Stimulated activated naive B cell treated with anti-CD40 and anti-IgM and Interleukin-4, amounts not matched to agents 10 μg/mL and 1 μg/mL and 100 μg/mL, for 72 hours (primary cell): ENCODE results near the gene ROCK2.

Experiments used
- ATAC-seq, 2 donors: fragments of 150-1000 bp; cut with Tn5 transposase; replicated peaks; 2 replicates each; pipeline ENCODE4 v1.10.0; 2021; ENCODE audit warnings: moderate library complexity in 1 of 2
- DNase-seq: peaks from one replicate; pipeline ENCODE4 v3.0.0; 2021
- H3K27ac Mint-ChIP-seq: one replicate; pipeline ENCODE4 v1.8.0; 2022; ENCODE audit warnings: mild to moderate bottlenecking, mixed read lengths
- H3K27me3 Mint-ChIP-seq, 2 donors: one replicate each; pipeline ENCODE4 v1.8.0; 2022; ENCODE audit warnings: mixed read lengths in 2 of 2
- H3K36me3 Mint-ChIP-seq, 2 donors: one replicate each; pipeline ENCODE4 v1.8.0; 2022; ENCODE audit warnings: mixed read lengths in 2 of 2, mild to moderate bottlenecking in 1 of 2
- H3K4me1 Mint-ChIP-seq, 2 donors: one replicate each; pipeline ENCODE4 v1.8.0; 2022; ENCODE audit warnings: mixed read lengths in 2 of 2, mild to moderate bottlenecking in 1 of 2
- H3K4me3 Mint-ChIP-seq, 2 donors: one replicate each; pipeline ENCODE4 v1.8.0; 2022; ENCODE audit warnings: mild to moderate bottlenecking in 2 of 2, mixed read lengths in 2 of 2, moderate library complexity in 1 of 2
- H3K9me3 Mint-ChIP-seq, 2 donors: one replicate each; pipeline ENCODE4 v1.8.0; 2022; ENCODE audit warnings: mixed read lengths in 2 of 2, mild to moderate bottlenecking in 1 of 2

ROCK2 gene

DNA sequence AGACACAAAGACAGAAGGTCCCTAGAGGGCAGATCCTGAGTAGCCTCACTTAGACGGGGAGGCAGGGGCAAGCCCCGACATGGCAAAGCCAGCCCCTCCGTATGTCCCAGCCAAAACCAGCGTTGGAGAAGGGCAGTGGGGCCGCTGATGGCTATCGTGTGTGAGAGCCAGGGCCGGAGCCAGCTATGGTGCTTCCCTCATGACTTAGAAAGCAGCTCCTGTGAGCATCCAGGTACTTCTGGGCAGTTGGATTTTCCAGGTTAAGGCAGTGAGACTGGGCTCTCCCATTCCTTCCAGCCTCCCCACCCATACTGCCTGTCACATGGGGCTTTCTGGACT, 31.2 kb upstream of the ROCK2 start:
- H3K27me3 Mint-ChIP-seq: no peaks in the 10 kb centered on the region
- ATAC-seq (no peak), DNase-seq (no peak)
- H3K9me3 Mint-ChIP-seq: no peaks in the 10 kb centered on the region
- H3K27ac Mint-ChIP-seq: no peak overlapping the region
- peaks cover 27 to 48% of the 10 kb centered on the region in 2 donors for H3K4me1 Mint-ChIP-seq
- H3K4me3 Mint-ChIP-seq: no peak overlapping the region
- H3K36me3 Mint-ChIP-seq: no peaks in the 10 kb centered on the region

DNA sequence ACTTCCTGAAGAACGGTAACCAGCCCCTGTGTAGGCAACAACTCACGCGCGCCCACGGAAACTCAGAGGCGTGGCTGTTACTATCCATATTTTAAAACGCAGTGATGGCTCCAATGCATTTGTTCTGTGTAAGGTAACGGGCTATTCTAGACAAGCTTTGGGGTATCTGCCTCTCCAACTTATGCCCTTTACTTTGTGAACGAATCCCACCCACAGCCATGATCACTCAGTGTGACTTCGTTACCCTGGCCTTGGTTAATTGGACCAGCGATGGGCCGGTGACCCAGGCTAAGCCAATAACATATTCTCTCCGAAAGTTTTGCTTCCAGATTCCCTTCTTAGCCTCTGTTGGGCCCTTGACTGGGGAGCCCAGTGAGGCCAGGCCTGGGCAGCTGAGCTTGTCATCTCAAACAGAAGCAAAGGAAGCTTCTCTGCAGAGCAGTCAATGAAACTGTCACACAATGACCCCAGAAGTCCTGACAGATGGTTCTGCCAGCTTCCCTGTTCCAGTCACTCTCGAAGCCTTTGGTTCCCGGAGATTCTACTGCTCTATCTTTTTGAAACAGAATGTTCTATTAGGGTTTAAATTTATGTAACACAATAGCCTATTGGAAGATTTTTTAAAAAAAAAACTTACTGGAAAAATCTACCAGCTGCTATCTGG, 30.7 kb upstream of the ROCK2 start:
- Mint-ChIP-seq H3K27me3 (no peaks in the 10 kb centered on the region), H3K9me3 (no peaks in the 10 kb centered on the region), H3K4me1 (peaks cover 27 to 48% of the 10 kb centered on the region in 2 donors), H3K4me3 (no peak overlapping the region), H3K36me3 (no peaks in the 10 kb centered on the region), H3K27ac (peak overlapping the region; percentile 73)
- DNase-seq: no peak
- ATAC-seq: no peak

DNA sequence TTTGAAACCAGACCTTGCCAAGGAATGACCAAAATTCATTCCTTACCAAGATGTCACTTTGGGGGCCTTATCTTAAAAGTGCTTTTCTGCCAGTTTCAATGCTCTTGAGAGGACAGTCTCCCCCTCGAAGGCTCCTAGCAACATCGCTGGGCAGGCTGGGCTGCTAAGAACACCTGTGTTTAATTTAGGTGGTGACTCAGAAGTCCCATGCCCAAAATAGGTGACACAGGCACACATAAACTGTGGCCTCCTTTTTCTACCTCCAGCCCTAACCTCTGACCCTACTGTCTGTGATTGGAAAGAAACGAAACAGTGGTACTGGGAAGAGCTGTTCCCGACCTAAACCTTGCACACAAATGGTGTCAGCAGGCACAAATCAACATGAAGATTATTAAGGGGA, 28.7 kb upstream of the ROCK2 start:
- Mint-ChIP-seq H3K36me3 (no peaks in the 10 kb centered on the region), H3K27me3 (no peaks in the 10 kb centered on the region), H3K4me3 (peak overlapping the region in 1 of 2 donors; percentile 2), H3K9me3 (no peaks in the 10 kb centered on the region), H3K4me1 (peaks cover 21 to 37% of the 10 kb centered on the region in 2 donors), H3K27ac (peak overlapping the region; percentile 72)
- ATAC-seq: no peak
- DNase-seq: no peak

DNA sequence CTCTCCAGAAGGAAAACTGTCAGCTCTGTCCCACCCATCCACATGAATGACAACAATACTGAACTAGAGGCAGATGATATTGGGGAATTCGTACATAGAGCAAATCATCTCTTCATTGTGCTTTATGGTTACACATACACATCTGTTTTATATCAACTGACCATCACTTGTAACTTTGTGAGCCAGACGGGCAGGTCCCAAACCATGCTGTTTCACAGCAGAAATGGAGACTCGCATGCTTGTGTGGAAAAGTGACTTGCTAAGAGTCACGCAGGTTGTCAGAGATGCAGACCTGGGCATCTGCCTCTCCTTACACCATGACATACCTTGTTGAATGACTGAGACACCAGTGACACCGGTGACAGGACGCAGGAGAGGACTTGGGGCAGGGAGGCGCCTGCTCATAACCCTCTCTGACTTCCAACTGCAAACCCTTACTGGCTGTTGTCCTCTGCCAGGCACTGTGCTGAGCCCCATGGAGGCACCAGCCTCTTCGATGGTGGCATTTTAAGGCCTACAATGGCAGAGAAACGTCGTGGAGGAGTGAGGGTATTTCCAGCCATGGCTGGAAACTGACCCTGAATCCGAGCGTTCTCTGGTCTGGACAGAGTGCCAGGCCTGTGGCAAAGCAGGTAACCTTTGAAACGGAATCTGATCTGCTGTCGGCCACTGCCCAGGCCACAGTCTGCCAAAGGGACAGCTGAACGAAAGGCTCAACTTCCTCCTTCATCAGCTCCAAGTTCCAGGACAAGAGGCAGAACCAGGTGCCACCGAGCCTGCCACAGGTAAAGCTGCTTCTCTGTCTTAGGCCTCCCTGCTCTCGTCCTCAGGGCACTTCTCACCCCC, 26.9 kb upstream of the ROCK2 start:
- no peak overlapping the region for H3K27ac Mint-ChIP-seq
- ATAC-seq: no peak
- no peaks in the 10 kb centered on the region for H3K9me3 Mint-ChIP-seq
- DNase-seq: no peak
- no peak overlapping the region for H3K4me3 Mint-ChIP-seq
- H3K4me1 Mint-ChIP-seq: peaks cover 15 to 30% of the 10 kb centered on the region in 2 donors
- no peaks in the 10 kb centered on the region for H3K36me3 Mint-ChIP-seq
- no peaks in the 10 kb centered on the region for H3K27me3 Mint-ChIP-seq

DNA sequence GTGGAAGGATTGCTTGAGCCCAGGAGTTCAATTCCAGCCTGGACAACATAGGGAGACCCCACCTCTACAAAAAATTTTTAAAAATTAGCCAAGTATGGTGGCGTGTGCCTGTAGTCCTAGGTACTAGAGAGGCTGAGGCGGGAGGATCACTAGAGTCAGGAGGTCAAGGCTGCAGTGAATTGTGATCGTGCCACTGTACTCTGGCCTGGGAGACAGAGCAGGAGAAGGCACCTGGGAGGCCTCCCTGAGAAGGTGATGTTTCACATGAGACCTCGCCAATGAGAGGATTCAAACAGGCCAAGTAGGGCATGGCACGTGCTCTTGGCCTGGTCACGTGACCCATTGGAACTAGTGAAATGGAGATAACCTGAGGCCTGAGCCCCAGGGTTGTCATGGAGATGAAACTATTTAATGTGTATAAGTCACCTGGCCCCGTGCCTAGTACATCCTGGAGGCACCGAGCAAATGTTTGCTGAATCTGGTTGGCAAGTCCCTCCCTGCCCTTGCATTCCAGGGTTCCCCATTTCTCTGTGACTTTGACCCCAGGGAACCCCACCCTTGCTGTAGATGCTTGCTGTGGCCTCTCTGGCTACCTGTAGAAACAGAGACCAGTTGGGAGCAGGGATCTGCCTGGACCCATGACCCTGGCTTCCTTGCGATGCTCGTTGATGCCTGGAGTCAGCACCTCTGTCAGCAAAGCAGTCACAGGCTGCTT, 26.1 kb upstream of the ROCK2 start:
- H3K27ac Mint-ChIP-seq: no peak overlapping the region

DNA sequence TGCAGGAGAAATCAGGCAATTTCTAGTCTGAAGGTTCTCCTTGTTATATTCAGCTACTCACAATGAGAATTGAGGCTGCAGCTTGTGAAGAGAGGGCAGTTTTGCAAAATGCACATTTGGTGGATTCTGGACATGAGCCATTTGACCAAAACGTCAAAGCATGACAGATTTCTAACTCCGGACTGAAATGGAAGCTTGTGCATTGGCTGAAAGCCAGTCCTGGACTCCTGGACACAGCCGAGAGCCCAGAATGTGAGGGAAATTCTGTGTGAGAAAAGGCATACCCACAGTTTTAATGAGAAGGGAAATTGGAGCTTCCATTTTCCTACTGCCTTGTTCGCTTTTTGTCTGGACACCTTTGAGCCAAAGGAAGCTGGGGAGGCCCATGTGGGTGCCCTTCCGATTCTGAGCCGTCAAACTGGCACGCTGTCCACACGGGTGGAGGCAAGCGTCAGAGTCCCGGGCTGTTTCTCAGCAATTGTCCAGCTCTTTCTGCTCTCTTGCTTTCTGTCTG, 23.7 kb upstream of the ROCK2 start:
- no peak overlapping the region for H3K4me3 Mint-ChIP-seq
- peaks cover 1 to 3% of the 10 kb centered on the region in 2 donors for H3K4me1 Mint-ChIP-seq
- H3K9me3 Mint-ChIP-seq: no peaks in the 10 kb centered on the region
- H3K27ac Mint-ChIP-seq: no peak overlapping the region
- DNase-seq (no peak), ATAC-seq (no peak)
- H3K27me3 Mint-ChIP-seq: peaks cover 0 to 8% of the 10 kb centered on the region in 2 donors
- H3K36me3 Mint-ChIP-seq: no peaks in the 10 kb centered on the region

More for the DNA sequence above, 26.1 kb upstream of the ROCK2 start:
- Mint-ChIP-seq H3K9me3 (no peaks in the 10 kb centered on the region), H3K4me1 (peaks cover 15 to 25% of the 10 kb centered on the region in 2 donors), H3K36me3 (no peaks in the 10 kb centered on the region), H3K4me3 (no peak overlapping the region), H3K27me3 (no peaks in the 10 kb centered on the region)
- ATAC-seq (no peak), DNase-seq (no peak)

DNA sequence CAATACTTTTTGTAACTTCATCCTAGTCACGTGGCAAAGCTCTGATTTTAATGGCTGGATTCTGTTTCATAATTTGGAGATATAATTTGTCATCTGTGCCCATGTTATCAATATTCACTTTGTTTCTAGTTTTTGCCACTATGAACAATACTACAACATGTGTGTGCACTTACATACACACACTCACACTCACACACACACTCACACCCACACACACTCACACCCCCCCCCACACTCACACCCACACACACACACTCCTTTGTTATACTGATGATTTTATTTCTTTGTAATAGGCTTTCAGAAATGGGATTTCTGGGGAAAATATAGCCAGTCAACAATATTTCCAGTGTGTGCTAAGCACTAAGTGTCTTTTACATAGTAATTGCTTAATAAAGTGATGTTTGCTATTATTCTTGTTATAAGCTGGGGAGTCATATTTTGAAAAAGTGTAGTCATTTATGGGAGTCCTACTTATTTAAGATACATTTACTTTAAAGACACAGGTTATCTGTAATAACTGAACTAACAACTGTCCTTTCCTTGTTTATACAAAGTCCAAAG, 22.8 kb upstream of the ROCK2 start:
- peaks cover 0 to 10% of the 10 kb centered on the region in 2 donors for H3K27me3 Mint-ChIP-seq
- H3K9me3 Mint-ChIP-seq: no peaks in the 10 kb centered on the region
- no peak for ATAC-seq
- no peak overlapping the region for H3K4me3 Mint-ChIP-seq
- H3K27ac Mint-ChIP-seq: no peak overlapping the region
- H3K4me1 Mint-ChIP-seq: no peaks in the 10 kb centered on the region
- H3K36me3 Mint-ChIP-seq: no peaks in the 10 kb centered on the region
- no peak for DNase-seq

DNA sequence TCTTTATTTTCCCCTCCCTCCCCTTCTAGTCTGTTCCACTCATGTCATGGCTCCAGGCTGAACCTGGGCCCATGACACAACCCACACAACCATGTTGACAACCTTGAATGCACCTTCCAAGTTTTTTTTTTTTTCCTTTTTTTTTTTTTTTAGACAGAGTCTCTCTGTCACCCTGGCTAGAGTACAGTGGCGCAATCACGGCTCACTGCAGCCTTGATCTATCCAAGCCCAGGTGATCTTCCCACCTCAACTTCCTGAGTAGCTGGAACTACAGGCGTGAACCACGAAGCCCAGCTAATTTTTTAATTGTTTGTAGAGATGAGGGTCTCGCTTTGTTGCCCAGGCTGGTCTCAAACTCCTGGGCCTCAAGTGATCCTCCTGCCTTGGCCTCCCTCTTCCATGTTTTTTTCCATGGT, 21.9 kb upstream of the ROCK2 start:
- Mint-ChIP-seq H3K4me3 (no peak overlapping the region), H3K27ac (no peak overlapping the region), H3K36me3 (no peaks in the 10 kb centered on the region), H3K9me3 (no peaks in the 10 kb centered on the region), H3K27me3 (peaks cover 0 to 10% of the 10 kb centered on the region in 2 donors), H3K4me1 (no peaks in the 10 kb centered on the region)
- DNase-seq (no peak), ATAC-seq (no peak)

DNA sequence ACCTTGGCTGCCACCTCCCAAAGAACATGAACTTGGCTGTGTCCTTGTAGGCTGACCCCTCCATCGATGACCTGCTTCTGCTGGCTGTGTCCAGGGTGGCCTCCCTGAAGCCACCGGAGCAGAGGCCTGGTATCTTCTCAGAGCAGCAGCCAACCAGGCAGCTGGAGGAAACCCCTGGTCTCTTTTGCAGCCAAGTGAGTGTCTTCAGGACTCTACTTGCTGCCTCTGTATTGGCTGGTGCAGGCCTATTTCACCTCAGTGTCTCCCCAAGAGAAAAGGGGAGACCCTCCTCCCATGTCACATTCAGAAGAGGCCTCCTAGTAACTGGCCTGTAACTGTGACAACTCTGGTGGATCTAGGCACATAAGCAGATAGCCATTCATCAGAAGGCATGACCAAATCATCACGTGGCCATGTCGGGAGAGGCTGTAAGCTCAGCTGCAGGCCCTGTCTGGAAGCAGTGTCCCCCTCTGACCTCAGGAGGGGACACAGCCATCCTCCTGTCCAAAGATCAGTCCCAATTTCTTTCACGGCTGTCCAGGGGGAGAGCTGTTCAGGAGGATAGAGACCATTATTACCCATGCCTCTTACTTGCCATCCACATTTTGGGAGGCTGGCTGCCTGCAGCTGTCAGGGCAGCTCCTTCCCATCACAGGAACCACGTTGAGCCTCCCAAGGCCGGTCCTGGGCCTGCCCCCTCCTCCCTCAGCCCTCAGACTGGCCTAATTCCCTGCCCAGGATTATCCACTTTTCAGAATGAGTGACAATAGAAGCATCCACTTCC, 20.9 kb upstream of the ROCK2 start:
- ATAC-seq (no peak), DNase-seq (no peak)
- Mint-ChIP-seq H3K4me3 (no peak overlapping the region), H3K9me3 (no peaks in the 10 kb centered on the region), H3K27me3 (peaks cover 0 to 10% of the 10 kb centered on the region in 2 donors), H3K36me3 (no peaks in the 10 kb centered on the region), H3K4me1 (no peaks in the 10 kb centered on the region), H3K27ac (no peak overlapping the region)

DNA sequence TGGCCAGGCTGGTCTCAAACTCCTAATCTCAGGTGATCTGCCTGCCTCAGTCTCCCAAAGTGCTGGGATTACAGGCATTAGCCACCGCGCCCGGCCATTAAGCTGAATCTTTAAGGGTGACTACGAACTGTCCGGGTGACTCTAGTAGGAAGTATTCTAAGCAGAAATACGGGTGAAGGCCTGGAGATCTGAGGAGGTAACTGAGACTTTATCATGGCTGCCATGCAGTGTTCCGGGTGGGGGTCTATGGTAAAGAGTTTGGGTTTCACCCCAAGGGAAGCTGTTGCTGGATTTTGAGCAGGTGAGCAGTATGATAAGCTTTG, 20.1 kb upstream of the ROCK2 start:
- H3K4me1 Mint-ChIP-seq: no peaks in the 10 kb centered on the region
- H3K27me3 Mint-ChIP-seq: peaks cover 0 to 10% of the 10 kb centered on the region in 2 donors
- H3K9me3 Mint-ChIP-seq: no peaks in the 10 kb centered on the region
- no peak for ATAC-seq
- no peaks in the 10 kb centered on the region for H3K36me3 Mint-ChIP-seq
- no peak for DNase-seq
- H3K27ac Mint-ChIP-seq: no peak overlapping the region
- no peak overlapping the region for H3K4me3 Mint-ChIP-seq

DNA sequence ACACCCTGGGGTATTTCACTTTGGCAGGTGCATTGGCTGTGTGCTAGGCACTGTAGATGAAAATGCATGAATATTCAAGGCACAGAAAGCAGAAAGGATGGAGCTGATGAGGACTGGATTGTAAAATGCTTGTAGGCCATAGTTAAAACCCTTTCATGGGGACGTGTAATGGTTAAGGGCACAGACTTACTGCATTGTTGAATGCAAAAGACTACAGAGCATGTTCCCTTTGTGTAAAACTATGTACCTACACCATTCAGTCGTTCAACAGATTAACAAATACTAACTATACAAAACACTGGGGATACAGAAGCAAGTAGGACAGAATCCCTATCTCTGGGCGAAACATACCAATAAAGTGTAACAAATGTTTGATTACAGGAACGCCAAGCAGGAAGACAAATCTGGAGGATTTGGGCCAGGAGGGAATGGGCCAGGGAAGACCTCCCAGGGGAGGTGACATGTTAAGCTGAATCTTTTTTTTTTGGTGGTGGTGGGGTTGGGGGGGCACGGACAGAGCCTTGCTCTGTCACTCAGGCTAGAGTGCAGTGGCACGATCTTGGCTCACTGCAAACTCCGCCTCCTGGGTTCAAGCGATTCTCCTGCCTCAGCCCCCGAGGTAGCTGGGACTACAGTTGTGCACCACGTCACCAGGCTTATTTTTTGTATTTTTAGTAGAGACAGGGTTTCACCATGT, 19.6 kb upstream of the ROCK2 start:
- Mint-ChIP-seq H3K27me3 (peaks cover 0 to 10% of the 10 kb centered on the region in 2 donors), H3K9me3 (no peaks in the 10 kb centered on the region), H3K36me3 (no peaks in the 10 kb centered on the region), H3K4me1 (no peaks in the 10 kb centered on the region), H3K4me3 (no peak overlapping the region), H3K27ac (no peak overlapping the region)
- no peak for ATAC-seq
- no peak for DNase-seq

DNA sequence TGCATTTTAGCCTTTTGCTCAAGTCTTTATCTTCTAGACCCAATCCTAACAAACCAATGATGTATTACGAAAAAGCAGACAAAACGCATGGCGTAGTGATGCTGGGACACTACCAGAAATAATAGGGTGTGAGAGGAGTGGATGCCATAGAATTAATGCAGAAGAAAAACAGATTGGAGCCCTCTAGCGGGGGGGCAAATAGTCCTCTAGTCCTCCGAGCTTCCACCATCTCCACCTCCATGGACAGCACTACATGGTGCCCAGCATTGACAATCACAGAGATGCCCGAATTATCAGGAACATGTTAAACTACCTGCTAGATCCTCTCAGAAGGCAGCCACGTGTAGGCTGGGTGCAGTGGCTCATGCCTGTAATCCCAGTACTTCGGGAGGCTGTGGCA, 15.4 kb upstream of the ROCK2 start:
- H3K36me3 Mint-ChIP-seq: no peaks in the 10 kb centered on the region
- no peak overlapping the region for H3K4me3 Mint-ChIP-seq
- H3K4me1 Mint-ChIP-seq: no peaks in the 10 kb centered on the region
- DNase-seq: no peak
- no peaks in the 10 kb centered on the region for H3K9me3 Mint-ChIP-seq
- no peak for ATAC-seq
- peaks cover 0 to 15% of the 10 kb centered on the region in 2 donors for H3K27me3 Mint-ChIP-seq
- no peak overlapping the region for H3K27ac Mint-ChIP-seq

DNA sequence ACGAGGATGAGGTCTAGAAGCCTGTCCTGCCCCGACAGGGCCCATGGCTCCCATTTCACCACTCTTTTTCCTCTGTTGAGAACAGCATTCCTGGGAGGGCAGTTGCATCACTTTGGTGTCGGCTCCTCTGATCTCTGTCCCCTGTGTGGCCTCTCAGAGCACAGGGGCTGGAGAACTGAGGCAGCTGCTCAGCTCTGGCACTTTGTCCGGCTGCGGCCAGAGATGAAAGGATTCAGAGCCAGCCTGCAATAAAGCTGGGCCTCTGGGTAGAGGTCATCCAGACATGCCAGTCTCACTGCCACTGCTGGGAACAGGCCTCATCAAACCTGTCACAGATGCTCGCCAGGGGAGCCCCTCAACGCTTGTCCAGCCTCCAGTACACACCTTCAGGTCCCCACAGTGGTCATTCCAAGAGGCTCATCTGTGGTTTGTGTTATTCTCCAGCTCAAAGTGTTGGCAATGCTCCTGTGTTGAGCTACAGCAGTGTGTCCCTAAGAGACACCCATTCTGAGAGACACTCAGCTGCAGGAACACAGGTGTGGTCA, 13.1 kb upstream of the ROCK2 start:
- Mint-ChIP-seq H3K4me1 (no peaks in the 10 kb centered on the region), H3K9me3 (no peaks in the 10 kb centered on the region), H3K27me3 (peaks cover 0 to 7% of the 10 kb centered on the region in 2 donors), H3K4me3 (no peak overlapping the region), H3K36me3 (no peaks in the 10 kb centered on the region), H3K27ac (no peak overlapping the region)
- no peak for DNase-seq
- ATAC-seq: no peak
